ENCODE measurements around the gene CAMK2N1.

DNA sequence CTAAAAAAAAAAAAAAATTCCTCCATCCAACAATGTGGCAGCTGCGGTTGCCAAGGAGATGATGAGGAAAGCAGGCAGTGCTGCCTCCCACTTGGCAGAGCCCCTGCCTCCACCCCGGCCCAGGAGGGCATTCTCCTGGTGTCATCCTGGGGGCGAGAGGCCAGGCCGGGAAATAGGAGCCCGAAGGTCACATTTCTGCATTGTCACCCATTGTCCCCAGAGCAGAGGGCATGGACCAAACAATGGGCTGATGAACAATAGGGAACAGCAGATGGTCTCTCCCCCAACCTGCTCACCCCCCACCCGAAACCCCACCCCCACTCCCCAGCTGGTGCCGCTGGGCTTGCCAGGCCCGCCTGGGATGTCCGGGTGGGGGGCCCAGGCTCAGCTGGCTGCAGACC lies 37.3 kb downstream of the CAMK2N1 start:
- TF ChIP-seq GTF2F1 (IDR thresholded peaks at IDR 0.05; ENCODE audit: borderline replicate concordance, low read depth, low read length): no peak
- TF ChIP-seq CEBPB (IDR thresholded peaks at IDR 0.05; ENCODE audit: low read depth, low read length): no peak
- TF ChIP-seq, protein P1, sequence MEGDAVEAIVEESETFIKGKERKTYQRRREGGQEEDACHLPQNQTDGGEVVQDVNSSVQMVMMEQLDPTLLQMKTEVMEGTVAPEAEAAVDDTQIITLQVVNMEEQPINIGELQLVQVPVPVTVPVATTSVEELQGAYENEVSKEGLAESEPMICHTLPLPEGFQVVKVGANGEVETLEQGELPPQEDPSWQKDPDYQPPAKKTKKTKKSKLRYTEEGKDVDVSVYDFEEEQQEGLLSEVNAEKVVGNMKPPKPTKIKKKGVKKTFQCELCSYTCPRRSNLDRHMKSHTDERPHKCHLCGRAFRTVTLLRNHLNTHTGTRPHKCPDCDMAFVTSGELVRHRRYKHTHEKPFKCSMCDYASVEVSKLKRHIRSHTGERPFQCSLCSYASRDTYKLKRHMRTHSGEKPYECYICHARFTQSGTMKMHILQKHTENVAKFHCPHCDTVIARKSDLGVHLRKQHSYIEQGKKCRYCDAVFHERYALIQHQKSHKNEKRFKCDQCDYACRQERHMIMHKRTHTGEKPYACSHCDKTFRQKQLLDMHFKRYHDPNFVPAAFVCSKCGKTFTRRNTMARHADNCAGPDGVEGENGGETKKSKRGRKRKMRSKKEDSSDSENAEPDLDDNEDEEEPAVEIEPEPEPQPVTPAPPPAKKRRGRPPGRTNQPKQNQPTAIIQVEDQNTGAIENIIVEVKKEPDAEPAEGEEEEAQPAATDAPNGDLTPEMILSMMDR (IDR thresholded peaks at IDR 0.05; ENCODE audit: control extremely low read depth in 1 of 3, insufficient read depth in 1 of 3, low read depth in 1 of 3, low read length in 3 of 3): no peak
- TF ChIP-seq POLR2AphosphoS5 (IDR thresholded peaks at IDR 0.05; ENCODE audit: low read depth, low read length): no peak
- TF ChIP-seq GABPA (IDR thresholded peaks at IDR 0.05; ENCODE audit: borderline replicate concordance, insufficient read depth, low read length): no peak
- no peak for TF ChIP-seq POLR2A (IDR thresholded peaks at IDR 0.05; ENCODE audit: control extremely low read depth in 1 of 2, low read depth in 2 of 2, low read length in 2 of 2)
- TF ChIP-seq EP300 (IDR thresholded peaks at IDR 0.05; ENCODE audit: borderline replicate concordance in 1 of 2, low read depth in 2 of 2, low read length in 2 of 2): no peak
- TF ChIP-seq TAF1 (IDR thresholded peaks at IDR 0.05; ENCODE audit: low read depth, low read length): no peak
- TF ChIP-seq SP1 (IDR thresholded peaks at IDR 0.05; ENCODE audit: low read depth, low read length): no peak
- TF ChIP-seq TCF12 (IDR thresholded peaks at IDR 0.05; ENCODE audit: low read depth, low read length): no peak
- TF ChIP-seq SP2 (IDR thresholded peaks at IDR 0.05; ENCODE audit: low read length): no peak
- no peak for TF ChIP-seq CBX8 (IDR thresholded peaks at IDR 0.05; ENCODE audit: borderline replicate concordance, low read depth, low read length)
- TF ChIP-seq, protein P2, sequence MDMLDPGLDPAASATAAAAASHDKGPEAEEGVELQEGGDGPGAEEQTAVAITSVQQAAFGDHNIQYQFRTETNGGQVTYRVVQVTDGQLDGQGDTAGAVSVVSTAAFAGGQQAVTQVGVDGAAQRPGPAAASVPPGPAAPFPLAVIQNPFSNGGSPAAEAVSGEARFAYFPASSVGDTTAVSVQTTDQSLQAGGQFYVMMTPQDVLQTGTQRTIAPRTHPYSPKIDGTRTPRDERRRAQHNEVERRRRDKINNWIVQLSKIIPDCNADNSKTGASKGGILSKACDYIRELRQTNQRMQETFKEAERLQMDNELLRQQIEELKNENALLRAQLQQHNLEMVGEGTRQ (IDR thresholded peaks at IDR 0.05; ENCODE audit: low read length): no peak
- no peak for TF ChIP-seq ZNF274 (IDR thresholded peaks at IDR 0.05; ENCODE audit: borderline replicate concordance, extremely low read depth, low read length)

Data from H1 (cell line).